Panc1 (cell line): ENCODE data around the gene HEPACAM. TPM values are rescaled to one million over a fixed set of nuclear protein-coding genes. Genes with fewer than 3 reads are reported as not detected.

ENCODE experiments used
- ATAC-seq: fragments of 200-7000 bp; cut with Tn5 transposase; 2 replicates; pipeline ENCODE4 v1.9.1; 2020; ENCODE audit warnings: mild to moderate bottlenecking, moderate library complexity
- BruUV-seq: library from RNA; stranded (reverse); fragments of 400-500 nt; replicated peaks from 2 replicates; lab custom pipeline; 2021; lab: Mats Ljungman, UMichigan
- CTCF ChIA-PET: fragments of 300-600 bp; sonication (Branson Sonifier 250); formaldehyde crosslinking; loops from one replicate; lab custom pipeline; 2022; ENCODE audit warnings: antibody characterized with exemption; lab: Charles Lee
- POLR2A ChIA-PET: fragments of 300-600 bp; sonication (Branson Sonifier 250); formaldehyde crosslinking; loops from one replicate; lab custom pipeline; 2022; ENCODE audit warnings: antibody characterized with exemption; lab: Charles Lee
- DNase-seq: peaks from one replicate; pipeline ENCODE4 v3.0.0-alpha.2; 2010; ENCODE audit warnings: low read depth, low spot score
- H3K27ac ChIP-seq: 2 replicates; pipeline ENCODE4 v1.5.1; 2011; ENCODE audit warnings: mild to moderate bottlenecking, low read length, inconsistent platforms
- H3K27me3 ChIP-seq: fragments of 200-500 bp; sonication (Bioruptor generic); 2 replicates; pipeline ENCODE4 v1.6.0; 2014; ENCODE audit warnings: low read length, inconsistent platforms; ENCODE audit not compliant: control insufficient read depth, insufficient read depth
- H3K36me3 ChIP-seq: fragments of 200-500 bp; sonication (Bioruptor generic); 2 replicates; pipeline ENCODE4 v1.5.1; 2014; ENCODE audit warnings: inconsistent platforms, mild to moderate bottlenecking, low read length, moderate library complexity; ENCODE audit not compliant: control insufficient read depth, insufficient read depth
- H3K4me1 ChIP-seq: 2 replicates; pipeline ENCODE4 v1.5.1; 2011; ENCODE audit warnings: inconsistent platforms, mild to moderate bottlenecking, low read length, moderate library complexity; ENCODE audit not compliant: control insufficient read depth, insufficient read depth
- H3K4me3 ChIP-seq, 2 experiments: 2 replicates each; pipeline ENCODE4 v1.5.1; 2011 to 2012; ENCODE audit warnings: low read depth in 2 of 2, low read length in 2 of 2, mild to moderate bottlenecking in 2 of 2, inconsistent platforms in 1 of 2, moderate library complexity in 1 of 2
- H3K9me3 ChIP-seq: fragments of 200-500 bp; sonication (Bioruptor generic); 2 replicates; pipeline ENCODE4 v1.5.1; 2014; ENCODE audit warnings: low read depth, mild to moderate bottlenecking, inconsistent platforms, low read length, moderate library complexity; ENCODE audit not compliant: control insufficient read depth, insufficient read depth
- POLR2AphosphoS5 ChIP-seq: IDR thresholded peaks from 2 replicates; pipeline ENCODE4 v1.6.1; 2012; ENCODE audit warnings: mild to moderate bottlenecking, low read depth, low read length, moderate library complexity
- SIN3A ChIP-seq: IDR thresholded peaks from 2 replicates; pipeline ENCODE4 v1.6.1; 2012; ENCODE audit warnings: low read depth, mild to moderate bottlenecking, low read length, moderate library complexity, borderline replicate concordance; ENCODE audit not compliant: insufficient read depth
- TCF7L2 ChIP-seq: IDR thresholded peaks from 2 replicates; pipeline ENCODE4 v1.6.1; 2011; ENCODE audit warnings: mild to moderate bottlenecking, low read depth, low read length, inconsistent platforms
- in situ Hi-C: cut with HindIII; loops from 2 replicates; pipeline ENCODE4 v1.10.0; 2016; ENCODE audit warnings: low sequenced_read_pairs, low pct_unique_long_range_greater_than_20kb
- intact Hi-C: fragments of 100-400 bp; cut with micrococcal nuclease; formaldehyde crosslinking; loops from one replicate; pipeline ENCODE4 v1.10.0; 2022; ENCODE audit not compliant: unreplicated experiment
- total RNA-seq: library from RNA; stranded (reverse); gene quantifications from one replicate; pipeline ENCODE4 v1.2.1, GENCODE V29; 2021; ENCODE audit not compliant: unreplicated experiment
- TF ChIP-seq, protein P1 (sequence below): fragments of 450-650 bp; IDR thresholded peaks from 2 replicates; pipeline ENCODE4 v1.5.1; 2017; ENCODE audit warnings: mild to moderate bottlenecking
- TF ChIP-seq, protein P2 (sequence below), 2 experiments: IDR thresholded peaks; 2 replicates each; pipeline ENCODE4 v1.6.1; 2011 to 2012; ENCODE audit warnings: low read depth in 2 of 2, control low read depth in 1 of 2, low read length in 1 of 2, mild to moderate bottlenecking in 1 of 2, moderate library complexity in 1 of 2; ENCODE audit not compliant: insufficient read depth in 1 of 2

Gene HEPACAM
- total RNA-seq, 1 experiment from 2014 or later, result not detected

DNA sequence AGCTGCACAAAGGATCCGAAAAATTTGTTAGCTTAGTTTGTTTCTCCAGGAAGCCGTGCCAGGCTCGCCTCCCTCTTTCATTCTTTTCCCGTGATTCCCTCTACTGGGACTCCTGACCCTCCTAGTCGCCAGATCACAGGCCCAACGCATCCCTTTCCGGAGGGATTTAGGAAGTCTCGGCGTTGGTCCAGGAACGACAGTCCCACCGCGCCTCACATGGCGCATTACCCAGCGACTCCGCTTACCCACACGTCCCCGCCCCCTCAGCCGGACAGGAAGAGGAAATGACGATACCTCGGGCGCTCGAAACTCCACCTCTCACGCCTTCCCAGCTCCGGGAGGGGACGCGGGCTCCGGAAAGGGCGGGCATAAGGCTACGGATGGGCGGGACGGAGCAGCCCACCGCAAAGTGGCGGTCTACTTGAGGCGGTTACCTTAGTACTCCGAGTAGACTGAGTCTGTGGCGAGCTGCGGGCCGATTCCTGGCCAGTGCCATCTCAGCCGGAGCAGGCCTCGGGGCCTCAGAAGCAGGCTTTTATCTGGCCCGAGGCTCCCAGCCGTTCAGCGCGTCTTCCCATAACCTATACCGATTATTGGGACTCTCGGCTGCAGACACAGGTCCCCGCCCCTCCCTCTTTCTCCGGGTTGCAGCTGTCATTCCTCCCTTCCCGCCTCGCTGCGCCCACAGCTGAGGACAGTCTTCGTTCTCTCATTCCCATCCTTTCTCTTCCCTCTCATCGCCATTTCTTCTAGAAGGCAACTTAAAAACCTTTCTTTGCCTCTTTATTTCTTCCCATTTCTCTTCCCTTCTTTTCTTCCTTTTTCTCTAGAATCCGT, 18.1 kb upstream of the HEPACAM start, which contains the start of gene CCDC15:
CCDC15 (plus strand) TSS at position 450 of the 837 bp plus-strand sequence. CDS start 531 bp downstream, outside the sequence.
- TF ChIP-seq, protein P1, sequence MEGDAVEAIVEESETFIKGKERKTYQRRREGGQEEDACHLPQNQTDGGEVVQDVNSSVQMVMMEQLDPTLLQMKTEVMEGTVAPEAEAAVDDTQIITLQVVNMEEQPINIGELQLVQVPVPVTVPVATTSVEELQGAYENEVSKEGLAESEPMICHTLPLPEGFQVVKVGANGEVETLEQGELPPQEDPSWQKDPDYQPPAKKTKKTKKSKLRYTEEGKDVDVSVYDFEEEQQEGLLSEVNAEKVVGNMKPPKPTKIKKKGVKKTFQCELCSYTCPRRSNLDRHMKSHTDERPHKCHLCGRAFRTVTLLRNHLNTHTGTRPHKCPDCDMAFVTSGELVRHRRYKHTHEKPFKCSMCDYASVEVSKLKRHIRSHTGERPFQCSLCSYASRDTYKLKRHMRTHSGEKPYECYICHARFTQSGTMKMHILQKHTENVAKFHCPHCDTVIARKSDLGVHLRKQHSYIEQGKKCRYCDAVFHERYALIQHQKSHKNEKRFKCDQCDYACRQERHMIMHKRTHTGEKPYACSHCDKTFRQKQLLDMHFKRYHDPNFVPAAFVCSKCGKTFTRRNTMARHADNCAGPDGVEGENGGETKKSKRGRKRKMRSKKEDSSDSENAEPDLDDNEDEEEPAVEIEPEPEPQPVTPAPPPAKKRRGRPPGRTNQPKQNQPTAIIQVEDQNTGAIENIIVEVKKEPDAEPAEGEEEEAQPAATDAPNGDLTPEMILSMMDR, result no peak
- TF ChIP-seq, protein P2, sequence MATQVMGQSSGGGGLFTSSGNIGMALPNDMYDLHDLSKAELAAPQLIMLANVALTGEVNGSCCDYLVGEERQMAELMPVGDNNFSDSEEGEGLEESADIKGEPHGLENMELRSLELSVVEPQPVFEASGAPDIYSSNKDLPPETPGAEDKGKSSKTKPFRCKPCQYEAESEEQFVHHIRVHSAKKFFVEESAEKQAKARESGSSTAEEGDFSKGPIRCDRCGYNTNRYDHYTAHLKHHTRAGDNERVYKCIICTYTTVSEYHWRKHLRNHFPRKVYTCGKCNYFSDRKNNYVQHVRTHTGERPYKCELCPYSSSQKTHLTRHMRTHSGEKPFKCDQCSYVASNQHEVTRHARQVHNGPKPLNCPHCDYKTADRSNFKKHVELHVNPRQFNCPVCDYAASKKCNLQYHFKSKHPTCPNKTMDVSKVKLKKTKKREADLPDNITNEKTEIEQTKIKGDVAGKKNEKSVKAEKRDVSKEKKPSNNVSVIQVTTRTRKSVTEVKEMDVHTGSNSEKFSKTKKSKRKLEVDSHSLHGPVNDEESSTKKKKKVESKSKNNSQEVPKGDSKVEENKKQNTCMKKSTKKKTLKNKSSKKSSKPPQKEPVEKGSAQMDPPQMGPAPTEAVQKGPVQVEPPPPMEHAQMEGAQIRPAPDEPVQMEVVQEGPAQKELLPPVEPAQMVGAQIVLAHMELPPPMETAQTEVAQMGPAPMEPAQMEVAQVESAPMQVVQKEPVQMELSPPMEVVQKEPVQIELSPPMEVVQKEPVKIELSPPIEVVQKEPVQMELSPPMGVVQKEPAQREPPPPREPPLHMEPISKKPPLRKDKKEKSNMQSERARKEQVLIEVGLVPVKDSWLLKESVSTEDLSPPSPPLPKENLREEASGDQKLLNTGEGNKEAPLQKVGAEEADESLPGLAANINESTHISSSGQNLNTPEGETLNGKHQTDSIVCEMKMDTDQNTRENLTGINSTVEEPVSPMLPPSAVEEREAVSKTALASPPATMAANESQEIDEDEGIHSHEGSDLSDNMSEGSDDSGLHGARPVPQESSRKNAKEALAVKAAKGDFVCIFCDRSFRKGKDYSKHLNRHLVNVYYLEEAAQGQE (IDR thresholded peaks at IDR 0.05; ENCODE audit: insufficient read depth in 1 of 2, low read depth in 2 of 2, low read length in 1 of 2), result no peak
- 0 out of 2 replicates have a peak, but pooled peaks have one; percentile 54 for TF ChIP-seq TCF7L2
- TF ChIP-seq POLR2AphosphoS5, result peak; percentile 99
- peak; percentile 99 for TF ChIP-seq SIN3A
- Histone ChIP-seq H3K36me3 (no peaks in the 10 kb centered on the region; the same call in 1 of the 2 replicates), H3K27me3 (peaks cover 16% of the 10 kb centered on the region), H3K27ac (peak within 1 kb of the TSS; percentile 98), H3K4me1 (peaks cover 5% of the 10 kb centered on the region; the same call in 1 of the 2 replicates), H3K4me3 (peak within 1 kb of the TSS; percentile 77 to 87), H3K9me3 (no peaks in the 10 kb centered on the region)
- DNase-seq, result peak; percentile 85
- CTCF ChIA-PET, result interaction anchor here (0.6 to 1.7 kb wide), 4 partner anchors 78 to 477 kb away, joined by 3 to 10 read pairs (median 8); no protein-coding TSS in a partner anchor
- peak; percentile 100 for ATAC-seq
- intact Hi-C loops, result no loop called here
- POLR2A ChIA-PET, result interaction anchor here (0.7 to 1.1 kb wide), 3 partner anchors 16 to 142 kb away, joined by 3 to 9 read pairs (median 3); no protein-coding TSS in a partner anchor
- in situ Hi-C loops, result no loop called here
- BruUV-seq, result no TSS peak

DNA sequence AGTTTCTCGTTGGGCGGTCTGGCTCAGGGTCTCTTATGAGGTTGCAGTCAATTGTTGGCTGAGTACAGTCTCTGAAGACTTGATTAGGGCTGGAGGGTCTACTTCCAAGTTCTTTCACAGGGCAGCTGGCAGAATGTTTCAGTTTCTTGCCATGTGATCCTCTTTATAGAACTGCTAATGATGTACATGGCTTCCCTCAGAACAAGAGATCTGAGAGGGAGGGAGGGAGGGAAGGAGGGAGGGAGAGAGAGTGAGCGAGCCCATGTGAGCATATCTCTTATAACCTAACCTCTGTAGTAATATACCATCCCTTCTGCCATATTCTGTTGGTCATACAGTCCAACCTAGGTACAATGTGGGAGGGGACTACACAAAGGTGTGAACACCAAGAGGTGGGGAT, 15.5 kb upstream of the HEPACAM start:
- TF ChIP-seq, protein P1, result no peak
- TF ChIP-seq, protein P2 (IDR thresholded peaks at IDR 0.05; ENCODE audit: insufficient read depth in 1 of 2, low read depth in 2 of 2, low read length in 1 of 2), result no peak
- no peak for TF ChIP-seq TCF7L2
- no peak for TF ChIP-seq SIN3A
- no peak for DNase-seq
- intact Hi-C loops, result no loop called here
- no peak for ATAC-seq
- ChIA-PET CTCF (no interaction called here), POLR2A (no interaction called here)
- in situ Hi-C loops, result no loop called here
- Histone ChIP-seq H3K27ac (no peak overlapping the region), H3K4me1 (peaks cover 5% of the 10 kb centered on the region; the same call in 1 of the 2 replicates), H3K36me3 (no peaks in the 10 kb centered on the region; the same call in 1 of the 2 replicates), H3K9me3 (no peaks in the 10 kb centered on the region), H3K4me3 (no peak overlapping the region), H3K27me3 (peaks cover 16% of the 10 kb centered on the region)
- no TSS peak for BruUV-seq
